HG02884 (cell line): ENCODE results near the gene PLG.
"Not testable (repeated sequence)": the region's sequence is repeated elsewhere in the genome, so short reads cannot be mapped to it uniquely, and the experiment has no call there.

Experiments
- ATAC-seq: cut with Tn5 transposase; IDR thresholded peaks from one replicate; pipeline ENCODE4 v1.9.1; 2021; ENCODE audit warnings: mild to moderate bottlenecking, moderate library complexity; ENCODE audit not compliant: unreplicated experiment

Gene PLG

DNA sequence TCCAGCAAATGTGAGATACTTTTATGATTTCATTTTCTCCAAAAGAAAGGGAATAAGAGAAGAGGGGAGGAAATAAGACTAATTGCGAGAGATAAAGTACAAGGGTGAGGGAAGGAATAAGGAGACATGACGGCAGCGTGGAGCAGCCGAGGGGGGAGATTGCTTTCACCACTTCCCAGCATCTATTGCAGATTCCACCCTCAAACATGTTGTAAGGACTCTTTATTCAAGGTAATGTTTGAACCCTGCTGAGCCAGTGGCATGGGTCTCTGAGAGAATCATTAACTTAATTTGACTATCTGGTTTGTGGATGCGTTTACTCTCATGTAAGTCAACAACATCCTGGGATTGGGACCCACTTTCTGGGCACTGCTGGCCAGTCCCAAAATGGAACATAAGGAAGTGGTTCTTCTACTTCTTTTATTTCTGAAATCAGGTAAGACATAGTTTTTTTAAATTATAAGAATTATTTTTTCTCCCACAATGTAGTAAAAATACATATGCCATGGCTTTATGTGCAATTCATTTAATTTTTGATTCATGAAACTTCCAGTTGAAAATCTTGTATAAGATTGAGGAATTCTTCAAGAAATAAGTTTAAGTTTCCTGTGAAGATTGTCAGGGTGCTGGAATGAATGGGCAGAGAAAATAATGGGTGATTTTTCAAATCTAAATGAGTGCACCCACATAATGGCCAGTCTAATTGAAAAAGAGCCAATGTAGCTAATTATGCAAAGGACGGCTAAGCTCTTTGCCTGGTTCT lies at the start of gene PLG:
PLG (plus strand) TSS at position 327 of the 763 bp plus-strand sequence; CDS start at position 388, 61 bp downstream.
- not testable (repeated sequence) for ATAC-seq

DNA sequence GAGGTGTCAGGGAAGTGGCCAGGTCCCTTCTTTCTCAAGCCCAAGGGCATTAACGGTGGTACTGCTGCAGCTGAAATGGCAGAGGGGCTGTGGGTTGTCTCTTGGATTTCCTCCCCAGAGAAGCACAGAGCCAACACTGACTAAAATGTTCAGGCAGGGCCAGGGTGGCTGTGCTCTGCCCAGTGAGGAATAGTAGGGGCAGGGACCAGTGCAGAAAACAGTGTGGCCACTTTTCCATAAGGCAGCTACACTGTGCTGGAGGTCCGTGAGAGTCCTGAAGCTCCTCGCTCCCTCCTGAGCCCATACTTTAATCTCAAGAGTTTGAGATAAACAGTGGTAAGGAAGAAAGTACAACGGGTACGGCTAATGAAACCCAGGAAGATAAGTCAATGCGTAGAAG lies 42.5 kb upstream of the PLG start:
- no peak for ATAC-seq

- ATAC-seq = no peak
These were observed 40.8 kb upstream of the PLG start for GRCh38 chr6:160661216-160661615.

- ATAC-seq = no peak
These were observed 39.6 kb upstream of the PLG start for GRCh38 chr6:160662429-160662828.

DNA sequence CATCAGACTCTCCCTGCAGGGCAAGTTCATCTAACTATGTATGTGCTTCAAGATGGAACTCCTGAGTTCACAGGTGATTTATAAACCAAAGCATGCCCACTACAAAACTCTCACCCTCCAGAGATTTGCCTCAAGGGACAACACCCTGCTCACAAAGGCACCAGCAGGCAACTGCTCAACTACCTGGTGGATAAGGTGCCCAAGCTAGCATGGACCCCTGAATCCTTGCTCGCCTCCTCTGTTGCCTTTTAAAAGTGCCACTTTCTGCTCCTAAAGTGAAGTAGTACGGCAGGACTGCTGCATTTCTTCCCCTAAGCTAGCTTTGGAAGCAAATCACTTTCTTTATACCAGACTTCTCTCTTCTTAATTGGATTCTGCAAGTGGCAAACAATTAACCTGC lies 39.2 kb upstream of the PLG start:
- ATAC-seq = no peak

DNA sequence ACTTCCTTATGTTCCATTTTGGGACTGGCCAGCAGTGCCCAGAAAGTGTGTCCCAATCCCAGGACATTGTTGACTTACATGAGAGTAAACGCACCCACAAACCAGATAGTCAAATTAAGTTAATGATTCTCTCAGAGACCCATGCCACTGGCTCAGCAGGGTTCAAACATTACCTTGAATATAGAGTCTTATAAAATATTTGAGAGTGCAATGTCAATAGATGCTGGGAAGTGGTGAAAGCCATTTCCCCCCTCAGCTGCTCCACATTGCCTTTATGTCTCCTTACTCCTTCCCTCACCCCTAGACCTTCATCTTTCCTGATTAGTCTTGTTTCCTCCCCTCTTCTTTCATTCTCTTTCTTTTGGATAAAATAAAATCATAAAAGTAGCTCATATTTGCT lies 37.8 kb upstream of the PLG start, which contains the start of gene LPA:
LPA (minus strand) TSS at position 78 of the 400 bp plus-strand sequence; CDS start at position 17, 61 bp downstream.
- ATAC-seq = not testable (repeated sequence)

- ATAC-seq = peak; percentile 91
These were observed 34.2 kb upstream of the PLG start for GRCh38 chr6:160667639-160668481.

DNA sequence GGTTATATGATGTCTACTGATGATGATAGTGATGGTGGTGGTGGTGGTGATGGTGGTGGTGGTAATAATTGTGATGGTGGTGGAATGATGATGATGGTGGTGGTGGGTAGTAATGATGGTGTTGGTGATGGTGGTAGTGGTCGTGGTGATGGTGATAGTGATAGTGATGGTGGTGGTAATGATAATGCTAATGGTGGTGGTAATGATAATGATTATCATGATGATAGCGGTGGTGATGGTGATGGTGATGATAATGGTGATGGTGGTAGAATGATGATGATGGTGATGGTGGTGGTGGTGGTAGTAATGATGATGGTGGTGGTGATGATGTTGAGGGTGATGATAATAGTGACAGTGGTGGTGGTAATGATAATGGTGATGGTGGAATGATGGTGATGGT lies 33.5 kb upstream of the PLG start:
- ATAC-seq = no peak

GRCh38 chr6:160676418-160676817 lies 25.6 kb upstream of the PLG start:
- ATAC-seq = not testable (repeated sequence)

GRCh38 chr6:160678230-160678629 lies 23.8 kb upstream of the PLG start:
- ATAC-seq = no peak

- no peak for ATAC-seq
These were observed 23.2 kb upstream of the PLG start for GRCh38 chr6:160678744-160679401.

GRCh38 chr6:160679402-160679769 lies 22.7 kb upstream of the PLG start:
- no peak for ATAC-seq

DNA sequence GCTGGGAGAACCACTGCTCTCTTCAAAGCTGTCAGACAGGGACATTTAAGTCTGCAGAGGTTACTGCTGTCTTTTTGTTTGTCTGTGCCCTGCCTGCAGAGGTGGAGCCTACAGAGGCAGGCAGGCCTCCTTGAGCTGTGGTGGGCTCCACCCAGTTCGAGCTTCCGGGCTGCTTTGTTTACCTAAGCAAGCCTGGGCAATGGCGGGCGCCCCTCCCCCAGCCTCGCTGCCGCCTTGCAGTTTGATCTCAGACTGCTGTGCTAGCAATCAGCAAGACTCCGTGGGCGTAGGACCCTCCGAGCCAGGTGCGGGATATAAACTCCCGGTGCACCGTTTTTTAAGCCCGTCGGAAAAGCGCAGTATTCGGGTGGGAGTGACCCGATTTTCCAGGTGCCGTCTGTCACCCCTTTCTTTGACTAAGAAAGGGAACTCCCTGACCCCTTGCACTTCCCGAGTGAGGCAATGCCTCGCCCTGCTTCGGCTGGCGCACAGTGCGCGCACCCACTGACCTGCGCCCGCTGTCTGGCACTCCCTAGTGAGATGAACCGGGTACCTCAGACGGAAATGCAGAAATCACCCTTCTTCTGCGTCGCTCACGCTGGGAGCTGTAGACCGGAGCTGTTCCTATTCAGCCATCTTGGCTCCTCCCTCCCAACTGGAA lies 16.8 kb upstream of the PLG start:
- not testable (repeated sequence) for ATAC-seq

DNA sequence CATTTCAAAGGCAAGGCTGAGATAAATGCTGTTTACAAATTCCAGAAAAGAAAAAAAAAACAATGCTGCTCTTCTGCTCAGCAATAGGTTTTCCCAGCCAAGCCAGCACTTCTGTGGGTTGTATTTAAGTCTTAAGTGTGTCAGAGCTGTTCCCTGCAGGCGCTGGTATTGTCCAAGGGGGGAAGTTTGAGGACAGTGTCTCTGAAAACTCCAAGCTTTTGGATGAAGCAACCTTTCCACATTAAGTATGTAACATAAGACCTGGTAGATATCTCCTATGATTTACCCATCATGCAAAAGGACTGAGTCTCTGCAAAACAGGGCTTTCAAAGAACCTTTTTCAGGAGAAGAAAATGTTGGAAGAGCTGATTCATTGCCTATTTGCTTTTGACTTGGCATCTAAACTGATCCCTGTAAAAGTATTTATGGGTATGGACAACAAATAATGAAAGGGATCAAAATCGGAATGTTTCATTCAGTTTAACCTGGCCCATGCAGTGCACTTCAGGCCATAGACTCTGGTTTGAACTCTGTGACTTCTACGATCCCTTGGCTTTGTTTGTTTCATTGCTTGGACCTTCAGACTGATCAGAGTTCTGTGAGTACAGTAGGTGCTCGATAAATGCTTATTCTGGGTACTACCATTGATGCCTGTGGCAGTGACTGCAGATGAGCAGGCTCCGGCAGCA lies 16.1 kb upstream of the PLG start:
- ATAC-seq = no peak

- no peak for ATAC-seq
These were observed 11.6 kb upstream of the PLG start for GRCh38 chr6:160690458-160690857.

DNA sequence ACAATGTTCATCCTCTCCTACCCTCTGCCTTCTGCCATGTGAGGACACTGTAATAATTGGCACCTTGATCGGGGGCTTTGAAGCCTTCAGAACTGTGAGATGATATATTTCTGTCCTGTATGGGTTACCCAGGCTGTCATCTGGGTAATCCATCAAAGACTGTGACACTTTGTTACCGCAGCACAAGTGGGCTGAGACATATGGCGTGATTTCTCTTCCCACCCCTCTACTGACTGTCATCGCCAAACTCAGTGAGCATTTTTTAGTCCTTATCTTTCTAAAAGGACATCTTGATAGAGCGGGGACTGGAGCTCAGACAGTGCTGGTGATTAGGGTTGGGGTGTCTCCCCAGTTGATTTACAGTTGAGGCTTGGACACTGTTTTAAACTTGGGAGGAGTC lies 10.4 kb upstream of the PLG start:
- no peak for ATAC-seq

- no peak for ATAC-seq
These were observed 9.6 kb upstream of the PLG start for GRCh38 chr6:160692369-160692959.

DNA sequence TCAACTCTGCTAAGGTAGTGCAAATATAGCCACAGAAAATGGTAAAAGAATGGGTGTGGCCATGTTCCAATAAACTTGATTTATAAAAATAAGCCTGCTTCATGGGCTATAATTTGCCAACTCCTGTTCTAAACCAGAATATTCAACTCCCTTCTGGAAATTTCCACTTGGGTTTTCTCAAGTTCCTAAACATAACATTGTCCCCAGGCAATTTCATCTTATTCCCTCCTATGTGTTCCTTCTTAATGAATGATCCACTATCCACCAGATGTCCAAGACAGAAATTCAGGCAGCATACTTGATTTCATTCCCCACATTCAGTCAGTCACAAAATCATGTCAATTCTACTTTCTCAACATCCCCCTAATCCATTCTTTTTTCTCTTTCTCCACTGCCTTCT lies 7.0 kb upstream of the PLG start:
- not testable (repeated sequence) for ATAC-seq

- not testable (repeated sequence) for ATAC-seq
These were observed 6.4 kb upstream of the PLG start for GRCh38 chr6:160695622-160696021.

- ATAC-seq = not testable (repeated sequence)
These were observed 5.2 kb upstream of the PLG start for GRCh38 chr6:160696884-160697283.
